HG03575 (cell line): ENCODE data around the gene ACLY.
"Not testable (repeated sequence)": the region's sequence is repeated elsewhere in the genome, so short reads cannot be mapped to it uniquely, and the experiment has no call there.

Experiments used
- ATAC-seq: cut with Tn5 transposase; IDR thresholded peaks from one replicate; pipeline ENCODE4 v1.9.1; 2021; ENCODE audit not compliant: unreplicated experiment, insufficient number of reproducible peaks, low FRiP score; ENCODE audit errors: extremely low read depth

Gene ACLY

GRCh38 chr17:41891135-41892020 lies 27.4 kb downstream of the ACLY start:
- no peak for ATAC-seq

- no peak for ATAC-seq
These were observed 30.3 kb downstream of the ACLY start for GRCh38 chr17:41888332-41888965.

- ATAC-seq = no peak
These were observed 33.0 kb downstream of the ACLY start for GRCh38 chr17:41885733-41886132.

DNA sequence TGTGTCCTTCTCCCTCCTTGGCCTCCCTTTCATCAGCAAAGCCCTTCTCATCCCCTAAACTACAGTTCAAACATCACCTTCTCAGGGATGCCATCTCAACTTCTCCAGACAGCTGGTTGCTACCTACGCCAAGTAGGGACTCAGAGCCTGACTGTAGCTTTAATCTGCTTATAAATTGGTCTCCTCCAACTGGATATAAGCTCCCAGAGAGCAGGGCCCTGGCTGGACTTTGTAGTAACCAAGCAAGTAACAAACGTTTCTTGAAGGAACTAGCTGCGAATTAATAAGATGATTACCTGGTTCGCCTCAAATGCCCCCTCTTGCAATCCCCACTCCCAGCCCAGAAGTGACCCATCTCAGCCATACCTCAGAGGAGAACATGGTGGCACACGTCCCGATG lies 36.0 kb downstream of the ACLY start:
- no peak for ATAC-seq

GRCh38 chr17:41880130-41880529 lies 38.6 kb downstream of the ACLY start:
- ATAC-seq = no peak

DNA sequence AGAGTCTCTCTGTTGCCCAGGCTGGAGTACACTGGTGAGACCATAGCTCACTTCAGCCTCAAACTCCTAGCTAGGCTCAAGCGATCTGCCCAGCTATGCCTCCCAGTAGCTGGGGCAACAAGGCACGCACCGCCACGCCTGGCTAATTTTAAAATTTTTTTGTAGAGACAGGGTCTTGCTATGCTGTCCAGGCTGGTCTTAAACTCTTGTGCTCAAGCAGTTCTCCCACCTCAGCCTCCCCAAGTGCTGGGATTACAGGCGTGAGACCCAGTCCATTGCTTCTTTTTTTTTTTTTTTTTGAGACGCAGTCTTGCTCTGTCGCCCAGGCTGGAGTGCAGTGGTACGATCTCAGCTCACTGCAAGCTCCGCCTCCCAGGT lies 44.5 kb downstream of the ACLY start:
- not testable (repeated sequence) for ATAC-seq

DNA sequence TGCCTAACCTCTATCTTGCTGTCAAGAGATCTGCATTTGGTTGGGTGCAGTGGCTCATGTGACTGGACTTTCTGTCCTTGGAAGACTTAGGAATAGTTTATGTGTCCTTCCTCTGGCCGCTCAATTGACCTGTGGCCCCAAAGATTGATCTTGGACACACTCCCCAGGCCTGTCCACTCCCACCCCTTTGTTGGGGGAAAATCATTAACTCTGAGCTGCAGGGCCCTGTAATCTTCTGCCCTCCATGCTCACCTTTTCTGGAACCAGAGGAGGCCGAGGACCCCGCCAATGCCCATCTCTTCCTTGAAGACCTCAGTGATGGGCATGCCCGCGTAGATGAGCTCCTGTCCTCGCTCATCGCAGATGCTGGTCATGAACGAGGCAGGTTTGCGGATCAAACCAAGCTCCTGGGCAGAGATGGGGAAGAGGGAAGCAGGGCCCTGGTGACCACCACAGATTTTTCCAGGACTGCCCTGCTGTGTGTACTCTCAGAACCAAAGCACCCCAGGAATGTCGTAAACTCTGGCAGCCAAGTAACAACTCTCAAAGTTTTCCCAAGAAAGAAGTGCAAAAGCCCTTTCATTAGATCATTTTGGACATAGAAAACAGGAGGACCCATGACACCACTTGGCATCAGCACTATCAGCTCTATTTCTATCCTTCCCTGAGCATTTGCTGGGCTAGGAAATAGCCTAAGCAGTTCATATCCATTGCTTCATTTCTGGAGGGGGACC lies 45.0 kb downstream of the ACLY start:
- no peak for ATAC-seq

DNA sequence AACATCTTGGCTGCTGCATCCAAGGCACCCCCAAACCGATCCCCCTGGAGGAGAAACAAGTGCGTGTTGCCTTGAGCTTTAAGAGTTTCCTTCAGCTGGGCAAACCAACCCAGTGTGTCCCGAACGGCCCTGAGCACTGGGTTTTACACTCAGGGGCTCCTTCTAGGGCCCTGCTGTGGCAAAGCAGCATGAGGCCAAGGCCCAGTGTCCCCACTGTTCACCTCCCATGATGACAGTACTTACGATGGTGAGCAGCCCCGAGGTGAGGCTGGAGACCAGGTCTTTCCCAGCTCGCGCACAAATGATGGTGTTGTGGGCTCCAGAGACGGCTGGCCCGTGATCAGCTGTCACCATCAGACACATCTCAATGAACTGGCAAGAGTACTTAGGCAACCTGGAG lies 47.0 kb downstream of the ACLY start:
- ATAC-seq = no peak

- no peak for ATAC-seq
These were observed 48.1 kb downstream of the ACLY start for GRCh38 chr17:41870627-41871026.

DNA sequence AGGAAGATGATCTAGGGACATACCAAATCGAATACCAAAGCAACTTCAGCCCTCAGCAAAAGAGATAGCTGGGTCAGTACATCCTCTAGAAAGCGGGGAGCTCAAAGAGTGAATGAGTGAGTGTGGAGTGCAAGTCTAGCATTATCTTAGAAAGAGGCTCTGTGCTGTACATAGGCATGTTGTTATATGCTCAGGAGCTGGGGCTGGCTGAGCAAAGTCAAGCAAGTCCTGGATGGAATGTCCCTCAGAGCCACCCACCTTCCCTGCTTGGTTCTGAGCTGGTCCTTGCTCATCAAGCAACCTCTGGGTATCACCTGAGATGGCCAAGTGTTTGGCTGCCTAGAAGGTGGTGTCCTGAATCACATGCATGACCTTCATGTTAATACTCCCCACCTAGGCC lies 48.7 kb downstream of the ACLY start:
- no peak for ATAC-seq

DNA sequence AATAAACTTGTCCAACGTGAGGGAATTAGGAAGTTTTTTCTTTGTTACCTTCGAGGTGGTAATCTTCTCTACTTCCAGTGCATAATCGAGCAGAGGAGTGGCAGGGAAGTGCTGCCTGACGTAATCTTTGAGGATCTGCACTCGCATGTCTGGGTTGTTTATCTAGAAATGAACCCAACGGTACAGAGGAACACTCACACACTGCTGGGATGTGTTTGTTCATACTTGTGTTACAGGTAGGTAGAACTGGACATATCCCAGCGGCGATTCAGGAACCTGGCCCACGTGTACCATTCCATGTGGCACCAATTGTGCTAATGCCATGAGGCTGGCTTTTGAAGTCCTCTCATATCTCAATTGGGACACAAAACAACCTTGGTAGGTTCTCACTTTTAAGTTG lies 49.3 kb downstream of the ACLY start:
- no peak for ATAC-seq

GRCh38 chr17:41868568-41868967 lies 50.2 kb downstream of the ACLY start:
- no peak for ATAC-seq

GRCh38 chr17:41865596-41865893 lies 53.2 kb downstream of the ACLY start:
- no peak for ATAC-seq

- no peak for ATAC-seq
These were observed 53.7 kb downstream of the ACLY start, which contains the start of gene KLHL11 for GRCh38 chr17:41864836-41865595. TSS of gene KLHL11 (minus strand) at chr17:41865423. CDS start at chr17:41865370, 53 bp downstream.

- ATAC-seq = no peak
These were observed 54.3 kb downstream of the ACLY start for GRCh38 chr17:41864498-41864835.

DNA sequence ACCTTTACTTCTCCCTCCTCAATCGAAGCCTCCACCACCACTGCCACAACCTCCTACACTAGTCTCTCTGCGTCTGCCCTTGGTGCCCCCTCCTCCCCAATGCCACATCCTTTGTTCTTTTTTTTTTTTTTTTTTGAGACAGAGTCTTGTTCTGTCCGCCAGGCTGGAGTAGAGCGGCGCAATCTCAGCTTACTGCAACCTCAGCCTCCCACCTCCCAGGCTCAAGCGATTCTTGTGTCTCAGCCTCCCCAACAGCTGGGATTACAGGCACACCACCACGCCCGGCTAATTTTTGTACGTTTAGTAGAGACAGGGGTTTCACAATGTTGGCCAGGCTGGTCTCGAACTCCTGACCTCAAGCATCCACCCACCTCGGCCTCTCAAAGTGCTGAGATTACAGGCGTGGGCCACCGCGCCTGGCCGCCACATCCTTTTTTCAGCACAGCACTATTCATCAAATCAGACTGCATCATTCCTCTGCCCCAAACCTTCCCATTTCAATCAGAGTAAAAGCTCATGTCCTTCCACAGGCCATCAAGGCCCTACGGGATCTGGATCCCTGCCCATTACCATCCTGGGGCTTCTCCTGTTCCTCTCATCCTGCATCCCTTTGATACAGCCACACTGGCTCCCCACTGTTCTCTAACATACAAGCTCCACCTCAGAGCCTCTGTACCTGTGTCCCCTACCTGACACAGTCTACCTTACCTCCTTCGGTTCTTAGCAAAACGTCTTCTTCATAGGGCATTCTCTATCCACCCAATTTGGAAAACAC lies 55.5 kb downstream of the ACLY start:
- ATAC-seq = no peak

GRCh38 chr17:41860254-41860931 lies 58.4 kb downstream of the ACLY start:
- ATAC-seq = no peak

DNA sequence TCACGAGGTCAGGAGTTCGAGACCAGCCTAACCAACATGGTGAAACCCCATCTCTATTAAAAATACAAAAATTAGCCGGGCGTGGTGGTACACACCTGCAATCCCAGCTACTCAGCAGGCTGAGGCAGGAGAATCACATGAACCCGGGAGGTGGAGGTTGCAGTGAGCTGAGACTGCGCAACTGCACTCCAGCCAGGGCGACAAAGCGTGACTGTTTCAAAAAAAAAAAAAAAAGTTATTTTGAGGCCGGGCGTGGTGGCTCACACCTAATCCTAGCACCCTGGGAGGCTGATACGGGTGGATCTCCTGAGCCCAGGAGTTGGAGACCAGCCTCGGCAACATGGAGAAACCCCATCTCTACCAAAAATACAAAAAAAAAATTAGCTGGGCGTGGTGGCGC lies 67.4 kb downstream of the ACLY start:
- ATAC-seq = not testable (repeated sequence)
